ENCODE measurements around the gene PKM.
"Not testable (repeated sequence)": the region's sequence is repeated elsewhere in the genome, so short reads cannot be mapped to it uniquely, and the experiment has no call there.

The PKM gene

DNA sequence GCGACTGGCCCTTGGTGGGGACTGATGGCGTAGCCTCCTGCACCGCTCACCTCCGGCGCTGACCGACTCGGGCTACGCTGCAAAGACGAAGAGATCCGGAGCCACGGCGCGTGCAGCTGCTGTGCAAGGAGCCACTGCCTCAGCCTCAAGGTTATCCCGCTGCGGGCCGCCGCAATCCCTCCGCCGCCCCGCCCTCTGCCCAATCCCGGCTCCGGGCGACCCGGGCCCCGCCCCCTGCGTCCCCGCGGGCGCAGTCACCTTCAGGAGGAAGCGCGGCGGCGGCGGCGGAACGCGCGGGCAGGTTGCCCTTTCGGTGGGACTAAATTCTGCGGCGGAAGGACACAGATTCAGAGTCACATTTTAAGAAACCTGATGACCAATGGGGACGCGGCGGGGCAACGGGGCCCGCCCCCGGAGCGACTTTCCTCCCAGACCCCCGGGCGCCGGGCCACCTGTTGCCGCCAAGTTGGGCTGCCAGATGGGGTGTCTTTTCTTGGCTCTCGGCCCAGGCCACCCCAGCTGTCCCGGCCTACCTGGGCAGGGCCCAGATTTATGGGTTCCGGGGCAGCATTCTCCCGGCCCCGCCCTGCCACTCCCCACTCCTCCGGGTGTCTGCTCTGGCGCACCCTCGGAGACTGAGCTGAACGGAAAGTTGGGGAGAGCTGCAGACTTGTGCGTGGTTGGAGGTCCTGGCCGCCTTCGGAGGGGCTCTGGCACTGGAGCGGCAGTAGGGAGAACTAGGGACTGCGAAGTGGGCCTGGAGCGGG, at the start of gene PKM:
PKM (minus strand) TSS at position 125 of the 767 bp plus-strand sequence. CDS start 12,093 bp downstream, outside the sequence.
- peak; percentile 94 for DNase-seq

DNA sequence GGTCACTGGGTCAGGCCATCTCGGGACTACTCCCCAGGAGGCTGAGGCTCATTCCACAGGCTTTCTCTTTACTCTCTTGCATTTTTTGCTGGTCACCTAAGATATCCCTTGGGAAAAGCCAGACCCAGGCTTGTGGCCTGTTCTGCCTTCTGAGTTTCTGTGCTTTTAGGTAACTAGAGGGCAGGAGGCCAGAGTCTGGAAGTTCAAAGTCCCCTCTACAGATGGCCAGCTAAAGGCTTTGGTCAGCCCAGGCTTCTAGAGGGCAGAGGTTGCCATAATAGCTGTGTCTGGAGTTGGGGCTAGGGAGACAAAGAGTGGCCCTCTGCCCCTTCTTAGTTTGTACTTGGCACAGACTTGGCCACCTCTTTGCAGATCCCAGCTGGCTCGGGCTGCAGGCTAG, 49.8 kb upstream of the PKM start:
- no peak for DNase-seq

DNA sequence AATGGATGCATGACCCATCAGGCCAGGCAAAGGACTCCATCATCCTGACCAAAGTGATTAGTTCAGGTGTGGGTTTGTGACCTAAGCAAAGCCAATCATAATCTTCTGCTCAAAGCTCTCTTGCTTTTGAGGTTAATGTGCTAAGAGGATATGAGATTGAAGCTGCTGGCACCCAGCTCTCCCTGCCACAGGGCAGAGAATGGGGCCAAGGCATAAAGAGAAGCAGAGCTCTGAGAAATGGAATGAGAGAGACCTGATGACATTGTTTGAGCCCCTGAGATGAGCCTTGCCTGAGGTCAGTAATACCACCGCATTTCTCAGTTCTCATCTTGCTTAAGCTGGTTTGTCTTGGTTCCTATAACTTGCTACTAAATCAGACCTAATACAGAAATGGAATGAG, 47.7 kb upstream of the PKM start:
- DNase-seq, result no peak

DNA sequence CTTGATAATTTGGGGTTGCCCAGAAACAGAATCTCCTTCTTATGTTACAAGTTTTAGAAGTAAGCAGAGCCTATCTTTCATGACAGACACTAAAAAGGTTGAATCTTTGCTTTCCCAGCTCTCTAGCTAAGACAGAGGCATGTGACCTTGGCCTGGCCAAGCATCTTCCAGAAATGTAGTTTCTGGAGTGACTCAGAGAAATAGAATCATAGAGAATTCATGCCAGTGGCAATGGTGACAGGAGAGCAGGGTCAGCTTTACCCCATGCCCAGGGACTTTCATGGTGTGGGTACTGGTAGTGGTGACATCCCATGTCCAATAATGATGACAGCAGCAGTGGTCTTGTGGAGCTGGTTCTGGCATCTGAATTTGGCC, 45.3 kb upstream of the PKM start:
- DNase-seq, result no peak

DNA sequence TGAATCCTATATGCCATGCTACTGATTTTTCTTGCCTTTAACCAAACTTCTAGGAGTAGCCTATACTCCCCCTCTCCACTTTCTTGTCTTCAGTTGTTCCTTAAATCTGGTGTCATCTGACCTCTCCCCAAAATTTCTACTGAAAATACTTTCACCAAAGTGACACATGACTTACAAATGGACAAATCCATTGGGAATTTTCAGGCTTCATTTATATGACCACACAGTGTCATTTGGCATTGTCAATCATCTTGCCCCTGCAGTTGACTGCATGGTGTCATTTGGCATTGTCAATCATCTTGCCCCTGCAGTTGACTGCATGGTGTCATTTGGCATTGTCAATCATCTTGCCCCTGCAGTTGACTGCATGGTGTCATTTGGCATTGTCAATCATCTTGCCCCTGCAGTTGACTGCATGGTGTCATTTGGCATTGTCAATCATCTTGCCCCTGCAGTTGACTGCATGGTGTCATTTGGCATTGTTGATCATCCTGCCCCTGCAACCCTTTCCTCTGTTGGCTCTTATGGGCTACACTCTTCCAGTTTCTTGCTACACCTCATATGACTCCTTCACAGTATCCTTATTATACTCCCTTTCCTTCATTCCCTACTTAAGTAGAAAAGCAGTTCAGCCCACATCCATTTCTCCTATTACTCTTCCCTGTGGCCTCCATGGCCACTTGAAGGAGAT, 44.8 kb upstream of the PKM start:
- not testable (repeated sequence) for DNase-seq

DNA sequence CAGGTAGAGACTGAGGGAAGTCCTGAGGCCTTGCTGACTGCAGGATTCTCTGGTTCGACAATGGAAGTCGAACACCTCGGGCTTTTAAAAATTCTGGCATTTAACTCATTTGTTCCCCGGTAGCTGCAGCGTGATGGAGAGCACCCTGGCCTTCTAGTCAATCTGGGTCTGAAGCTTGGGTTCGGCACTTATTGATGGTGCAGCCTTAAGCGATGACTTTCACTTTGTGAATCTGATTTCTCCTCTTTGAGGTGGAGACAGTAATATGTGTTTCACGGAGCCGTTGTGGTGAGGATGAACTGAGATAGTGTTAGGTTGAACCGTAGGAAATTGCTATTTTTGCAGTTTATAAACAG, 42.0 kb upstream of the PKM start:
- DNase-seq, result no peak

DNA sequence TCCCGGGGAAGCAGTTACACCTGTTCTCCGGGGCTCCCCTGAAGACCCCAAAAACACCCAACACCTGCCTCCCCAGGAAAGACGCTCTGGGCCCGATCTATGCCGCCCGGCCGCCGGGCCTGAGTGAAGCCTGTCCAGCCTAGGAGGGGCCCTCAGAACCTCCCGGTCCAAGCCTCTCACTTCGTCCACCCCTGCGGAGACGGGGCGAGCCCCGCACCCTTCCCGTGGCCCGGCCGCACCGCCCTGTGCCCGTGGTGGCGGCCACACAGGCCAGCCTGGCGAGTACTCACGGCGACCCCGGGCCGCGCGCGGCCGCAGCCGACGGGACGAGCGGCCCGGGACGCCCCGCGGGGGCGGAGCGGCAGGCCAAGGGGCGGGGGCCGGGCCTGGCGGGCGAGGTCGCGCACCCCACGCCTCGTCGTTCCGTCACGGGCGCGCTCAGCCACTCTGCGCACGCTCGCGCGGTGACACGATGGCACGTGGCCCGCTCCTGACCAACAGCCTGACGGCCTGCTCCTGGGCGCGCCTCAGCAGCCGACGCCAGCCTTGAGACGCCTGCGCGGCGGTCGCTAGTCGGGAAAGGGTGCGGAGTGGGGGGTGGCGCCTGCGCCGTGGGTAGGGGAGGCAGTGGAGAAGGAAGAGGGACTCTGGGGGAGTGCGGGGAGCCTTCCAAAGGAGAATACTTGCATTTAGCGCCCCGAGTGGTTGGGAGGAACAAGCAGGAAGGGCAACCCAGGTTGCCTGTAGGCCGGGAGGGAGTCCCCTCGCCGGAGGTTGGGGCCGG, 41.4 kb upstream of the PKM start, which contains the start of gene PARP6:
PARP6 (minus strand) TSS at position 342 of the 784 bp plus-strand sequence. CDS start 5,077 bp downstream, outside the sequence.
- peak; percentile 79 for DNase-seq

DNA sequence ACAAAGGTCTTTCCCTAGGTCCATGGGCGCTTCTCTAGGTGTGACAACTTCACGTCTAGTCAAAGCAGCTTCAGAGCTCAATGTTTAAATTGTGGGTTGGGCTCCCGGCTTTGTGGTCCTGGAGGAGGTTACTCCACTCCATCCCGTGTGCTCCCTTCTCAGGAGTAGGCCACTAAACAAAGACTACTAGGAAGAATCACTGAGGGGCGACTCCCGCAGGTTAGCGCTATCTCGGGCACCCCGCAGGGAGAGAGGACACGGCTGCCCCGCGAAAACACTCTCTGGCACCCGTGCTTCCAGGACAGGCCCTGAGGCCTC, 40.9 kb upstream of the PKM start:
- no peak for DNase-seq

DNA sequence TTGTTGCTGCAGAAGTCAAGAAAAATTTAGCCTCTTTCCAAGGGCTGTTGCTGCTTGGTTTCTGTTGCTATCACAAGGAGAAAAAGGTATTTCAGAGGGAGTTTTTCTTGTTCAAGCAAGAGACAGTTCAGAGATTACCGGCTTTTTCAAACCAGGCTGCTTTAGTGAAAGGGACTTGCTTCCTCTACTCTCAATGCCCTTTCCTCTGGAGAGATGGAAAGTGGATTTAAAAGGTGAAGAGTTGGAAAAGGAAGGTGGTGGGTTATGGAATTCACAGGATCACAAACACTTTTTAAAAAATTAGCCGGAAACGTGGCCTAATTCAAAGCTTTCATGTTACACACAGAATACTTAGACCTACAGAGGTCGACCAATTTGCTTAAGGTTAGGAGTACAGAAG, 40.2 kb upstream of the PKM start:
- DNase-seq, result no peak

DNA sequence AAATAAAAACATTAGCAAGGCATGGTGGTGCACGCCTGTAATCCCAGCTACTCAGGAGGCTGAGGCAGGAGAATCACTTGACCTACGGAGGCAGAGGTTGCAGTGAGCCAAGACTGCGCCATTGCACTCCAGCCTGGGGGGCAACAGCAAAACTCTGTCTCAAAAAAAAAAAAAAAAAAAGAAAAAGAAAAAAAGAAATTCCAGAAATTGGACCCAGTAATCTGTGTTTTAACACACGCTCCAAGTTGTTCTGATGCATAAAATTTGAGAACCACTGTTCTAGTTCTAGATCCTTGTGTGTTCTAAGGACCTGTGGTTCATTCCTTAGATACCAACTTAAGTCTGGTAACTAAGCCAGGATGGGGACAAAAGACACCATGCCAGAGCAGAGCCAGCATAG, 38.7 kb upstream of the PKM start:
- no peak for DNase-seq

DNA sequence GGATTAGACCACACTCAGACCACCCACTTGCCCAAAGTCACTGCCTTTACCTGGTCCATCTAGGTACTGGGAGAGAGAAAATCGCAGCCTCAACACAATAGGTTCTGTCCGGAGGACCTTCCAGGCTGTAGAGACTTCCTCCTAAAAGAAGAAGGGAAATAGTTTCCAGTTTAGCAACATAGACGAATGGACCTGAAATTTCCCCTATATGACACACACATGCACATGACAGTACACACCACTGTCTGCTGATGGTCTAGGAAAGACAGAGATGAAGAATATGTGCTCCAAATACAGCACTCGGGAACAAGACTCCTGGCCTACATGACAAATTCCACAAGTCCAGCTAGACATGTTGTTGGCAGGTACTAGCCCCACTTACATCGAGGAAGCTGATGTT, 34.0 kb upstream of the PKM start:
- DNase-seq, result no peak

DNA sequence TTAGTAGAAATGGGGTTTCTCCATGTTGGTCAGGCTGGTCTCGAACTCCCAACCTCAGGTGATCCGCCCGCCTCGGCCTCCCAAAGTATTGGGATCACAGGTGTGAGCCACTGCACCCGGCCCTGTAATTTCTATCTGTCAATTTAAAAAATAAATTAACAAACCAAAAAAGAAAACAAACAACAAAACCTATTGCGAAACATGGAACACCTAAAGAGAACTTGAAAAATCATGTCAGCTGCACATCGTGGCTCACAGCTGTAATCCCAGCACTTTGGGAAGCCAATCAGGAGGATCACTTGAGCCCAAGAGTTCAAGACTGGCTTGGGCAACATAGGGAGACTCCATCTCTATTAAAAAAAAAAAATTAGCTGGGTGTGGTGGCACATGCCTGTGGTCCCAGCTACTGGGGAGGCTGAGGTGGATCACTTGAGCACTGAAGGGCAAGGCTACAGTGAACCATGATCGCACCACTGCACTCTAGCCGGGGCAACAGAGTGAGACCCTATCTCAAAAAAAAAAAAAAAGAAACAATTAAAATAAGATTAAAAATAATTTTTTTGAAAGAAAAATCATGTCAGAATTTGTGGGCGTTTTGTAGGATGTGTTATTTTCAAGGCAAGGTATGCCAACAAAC, 21.8 kb upstream of the PKM start:
- DNase-seq, result no peak

DNA sequence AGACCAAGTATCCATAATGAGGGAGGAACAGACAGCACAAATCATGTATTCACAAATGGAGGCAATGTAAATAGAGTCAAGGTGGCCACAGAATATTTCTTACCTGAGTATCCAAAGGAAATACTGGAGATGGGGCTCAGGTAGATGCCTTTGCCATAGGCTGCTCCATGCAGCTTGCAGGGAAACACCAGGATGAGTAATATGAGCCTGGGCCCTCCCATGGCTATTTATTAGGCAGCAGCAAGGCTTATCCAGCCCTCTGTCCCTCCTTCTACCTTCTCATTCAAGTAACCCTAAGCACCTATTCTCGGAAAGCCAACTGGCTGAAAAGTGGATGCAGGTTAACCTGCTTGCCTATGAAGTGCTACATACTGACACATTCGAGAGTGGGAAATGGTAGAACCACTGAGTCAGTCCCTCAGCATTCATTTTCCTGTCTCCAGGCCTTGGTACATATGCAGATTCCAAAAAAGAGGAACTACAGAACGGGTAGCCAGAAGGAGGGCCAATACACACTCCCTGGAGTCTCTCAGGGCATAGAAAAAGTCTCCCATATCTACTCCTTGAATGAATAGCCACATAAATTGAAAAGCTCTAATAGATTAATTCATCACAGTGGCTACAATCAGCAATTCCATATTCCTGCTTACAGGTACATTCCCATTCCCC, 18.3 kb upstream of the PKM start:
- DNase-seq, result no peak

DNA sequence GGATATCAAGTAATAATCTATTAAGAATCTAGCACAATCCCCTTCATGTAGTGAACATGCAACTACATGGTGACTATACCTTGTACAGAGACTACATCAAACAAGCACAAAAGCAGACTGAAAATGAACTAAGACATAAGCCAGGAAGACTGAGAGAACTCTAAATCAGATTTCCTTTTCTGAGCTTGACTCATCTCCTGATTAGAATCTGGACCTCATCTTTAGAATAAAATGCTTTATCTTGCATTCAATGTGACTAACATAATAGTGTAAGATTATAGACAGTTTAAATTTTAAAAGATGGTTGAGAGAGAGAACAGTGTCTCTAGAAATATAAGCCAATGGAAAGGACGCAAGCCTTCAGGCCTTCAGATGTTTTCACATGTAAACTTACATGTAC, 17.5 kb upstream of the PKM start:
- DNase-seq, result no peak

DNA sequence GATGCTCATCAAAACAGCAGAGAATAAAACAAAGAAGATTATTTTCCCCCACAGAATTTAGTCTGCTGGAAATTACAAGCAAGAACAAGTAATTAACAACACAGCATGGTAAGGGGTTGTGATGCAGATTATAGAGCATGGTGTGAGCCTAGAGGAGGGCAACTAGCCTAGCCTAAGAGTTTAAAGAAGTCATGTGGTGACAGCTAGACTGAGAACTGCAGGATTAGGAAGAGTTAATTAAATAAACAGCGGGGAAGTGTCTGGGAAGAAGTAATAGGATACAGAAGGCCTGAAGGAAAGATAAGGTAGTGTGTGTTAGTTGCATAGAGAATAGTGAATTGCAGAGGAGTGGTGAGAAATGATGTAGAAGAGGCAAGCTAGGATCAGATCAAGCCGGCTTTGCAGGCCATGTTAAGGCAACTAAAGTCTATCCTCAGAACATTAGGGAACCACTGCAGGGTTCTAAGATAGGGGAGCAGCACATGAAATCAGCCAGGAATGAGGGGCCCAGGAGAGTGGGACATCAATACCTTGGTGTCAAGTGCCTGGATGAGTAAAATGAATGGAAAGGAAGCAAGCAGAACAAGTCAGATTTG, 11.9 kb upstream of the PKM start:
- DNase-seq, result no peak

DNA sequence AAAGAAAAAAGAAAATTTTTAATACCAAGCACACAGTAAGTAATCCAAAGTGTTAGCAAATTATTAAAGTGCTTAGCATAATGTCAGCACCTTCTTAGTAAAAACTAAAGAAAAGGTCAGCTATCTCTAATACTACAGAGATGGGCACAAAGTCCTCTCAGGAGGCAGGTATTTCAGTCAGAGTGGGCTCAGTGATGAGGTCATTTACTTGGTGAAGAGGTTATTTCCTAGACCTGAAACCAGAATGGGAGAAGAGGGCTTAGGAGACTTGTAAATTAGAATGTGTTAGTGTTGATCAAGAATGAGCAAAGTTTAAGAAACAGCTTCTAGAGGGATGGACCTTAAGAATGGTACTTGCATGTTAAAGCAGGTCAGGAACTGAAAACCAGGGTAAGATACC, 8.7 kb upstream of the PKM start:
- no peak for DNase-seq

DNA sequence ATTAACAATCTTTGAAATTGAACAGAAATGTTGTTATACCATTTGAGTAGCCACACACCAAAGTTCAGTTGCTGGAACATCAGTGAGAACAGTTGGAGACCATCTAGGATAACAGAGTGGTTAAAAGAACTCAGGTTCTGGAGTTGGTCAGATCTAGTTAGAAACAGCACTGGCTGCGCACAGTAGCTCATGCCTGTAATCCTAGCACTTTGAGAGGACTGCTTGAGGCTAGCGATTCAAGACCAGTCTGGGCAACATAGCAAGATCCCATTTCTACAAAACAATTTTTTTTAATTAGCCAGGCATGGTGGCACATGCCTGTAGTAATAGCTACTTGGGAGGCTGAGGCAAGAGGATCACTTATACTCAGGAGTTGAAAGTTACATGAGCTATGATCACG, 7.6 kb upstream of the PKM start:
- no peak for DNase-seq

DNA sequence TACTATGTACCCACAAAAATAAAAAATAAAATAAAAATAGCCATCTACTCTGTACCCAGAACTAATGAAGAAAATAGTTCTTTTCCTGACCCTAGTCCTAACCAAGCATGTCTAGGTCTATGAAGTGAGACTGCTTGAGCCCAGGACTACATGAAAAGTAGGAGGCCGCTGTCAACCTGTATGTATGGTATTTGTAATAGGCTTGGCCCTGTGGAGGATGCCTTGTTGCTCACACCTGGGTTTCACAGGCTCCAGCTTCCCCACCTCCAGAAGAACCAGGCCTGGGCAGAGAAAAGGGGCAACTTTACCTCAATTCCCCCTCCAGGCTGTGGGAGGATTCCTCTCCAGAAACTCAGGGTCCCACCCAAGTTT, 6.8 kb upstream of the PKM start:
- no peak for DNase-seq

DNA sequence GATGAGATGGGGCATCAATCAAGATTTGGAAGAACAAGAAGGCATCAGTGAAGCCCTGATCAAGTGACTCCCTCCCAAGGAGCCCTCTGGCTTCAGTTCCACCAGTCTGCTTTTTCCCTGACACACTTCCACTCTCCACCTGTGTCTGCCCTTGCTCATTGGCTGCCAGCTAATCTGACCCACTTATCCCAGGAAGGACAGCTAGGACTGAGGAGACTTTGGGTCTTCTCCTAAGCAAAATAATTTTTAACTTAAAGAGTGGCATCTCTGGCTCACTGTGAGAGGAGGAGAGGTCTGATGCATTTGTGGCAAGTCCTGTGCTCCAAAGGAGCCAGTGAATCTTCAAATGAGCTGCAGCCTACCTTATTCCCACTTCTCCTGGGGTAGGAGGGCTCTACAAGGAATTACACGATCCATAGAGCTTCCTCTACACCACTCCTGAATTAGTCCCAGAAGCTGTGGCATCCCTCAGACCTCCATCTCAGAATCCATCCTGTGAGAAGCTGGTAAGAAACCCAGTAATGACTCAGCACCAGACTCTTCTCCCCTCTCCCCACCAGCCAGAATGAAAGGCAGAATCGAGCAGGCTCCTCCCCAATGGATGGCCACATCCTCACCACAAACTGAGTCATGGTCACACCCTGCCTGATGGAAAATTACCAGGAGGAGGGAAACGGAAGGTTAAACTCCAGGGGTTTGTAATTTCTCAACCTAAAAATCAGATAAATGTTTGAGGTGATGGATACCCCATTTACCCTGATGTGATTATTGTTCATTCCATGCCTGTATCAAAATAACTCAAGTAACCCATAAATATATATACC, 6.3 kb upstream of the PKM start:
- no peak for DNase-seq

DNA sequence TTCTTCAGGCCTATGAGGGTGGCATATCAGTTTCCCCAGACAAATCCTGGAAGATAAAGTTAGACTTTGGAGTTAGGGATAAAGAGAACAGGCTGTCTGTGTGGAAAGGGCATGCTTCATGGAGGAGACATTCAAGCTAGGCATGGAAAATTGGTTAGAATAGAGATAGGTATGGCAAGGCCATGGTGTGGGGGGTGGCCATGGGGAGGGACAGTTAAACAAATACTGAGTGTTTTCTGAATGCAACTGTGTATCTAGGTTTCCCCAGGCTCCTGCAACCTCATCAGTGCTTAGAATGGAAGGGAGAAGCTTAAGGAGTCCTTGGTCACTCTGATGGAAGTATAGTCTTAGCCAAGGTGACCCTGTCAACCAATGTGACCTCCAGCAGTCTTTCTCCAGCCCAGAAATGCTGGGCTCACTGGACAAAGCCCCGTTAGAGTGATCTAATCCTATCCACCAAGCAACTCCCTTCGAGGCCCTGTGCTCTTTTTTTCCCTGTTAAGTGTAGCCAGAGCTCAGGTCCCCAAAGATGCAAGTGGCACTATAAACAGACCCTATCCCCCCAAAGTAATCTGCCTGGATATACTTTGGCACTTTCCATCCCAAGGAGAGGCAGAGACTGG, 5.5 kb upstream of the PKM start:
- DNase-seq, result no peak

DNA sequence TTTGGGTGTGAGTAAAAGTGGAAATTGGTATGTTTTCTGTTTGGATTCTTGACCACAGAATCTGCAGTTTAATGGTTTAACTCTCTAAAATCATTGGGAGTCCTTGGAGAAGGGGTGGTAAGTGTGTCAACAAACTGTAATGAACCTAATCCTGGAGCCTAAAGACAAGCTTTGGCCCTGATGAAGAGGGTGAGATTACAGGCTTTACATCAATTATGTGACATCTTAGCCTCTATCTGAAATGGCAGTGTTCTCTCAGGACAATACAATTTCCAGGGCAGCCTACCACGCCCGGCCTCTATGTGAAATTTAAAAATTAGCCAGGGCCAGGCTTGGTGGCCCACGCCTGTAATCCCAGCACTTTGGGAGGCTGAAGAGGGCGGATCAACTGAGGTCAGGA, 4.3 kb upstream of the PKM start:
- no peak for DNase-seq

Data from NCI-H524 treated with DMSO at 0.1 percent for 48 hours (cell line).